ENCODE results near the gene PAQR4. TPM values are rescaled to one million over a fixed set of nuclear protein-coding genes. Genes with fewer than 3 reads are reported as not detected.

Gene PAQR4
- total RNA-seq, 2 donors from 2014 or later, result 2.5 to 5.4 TPM

DNA sequence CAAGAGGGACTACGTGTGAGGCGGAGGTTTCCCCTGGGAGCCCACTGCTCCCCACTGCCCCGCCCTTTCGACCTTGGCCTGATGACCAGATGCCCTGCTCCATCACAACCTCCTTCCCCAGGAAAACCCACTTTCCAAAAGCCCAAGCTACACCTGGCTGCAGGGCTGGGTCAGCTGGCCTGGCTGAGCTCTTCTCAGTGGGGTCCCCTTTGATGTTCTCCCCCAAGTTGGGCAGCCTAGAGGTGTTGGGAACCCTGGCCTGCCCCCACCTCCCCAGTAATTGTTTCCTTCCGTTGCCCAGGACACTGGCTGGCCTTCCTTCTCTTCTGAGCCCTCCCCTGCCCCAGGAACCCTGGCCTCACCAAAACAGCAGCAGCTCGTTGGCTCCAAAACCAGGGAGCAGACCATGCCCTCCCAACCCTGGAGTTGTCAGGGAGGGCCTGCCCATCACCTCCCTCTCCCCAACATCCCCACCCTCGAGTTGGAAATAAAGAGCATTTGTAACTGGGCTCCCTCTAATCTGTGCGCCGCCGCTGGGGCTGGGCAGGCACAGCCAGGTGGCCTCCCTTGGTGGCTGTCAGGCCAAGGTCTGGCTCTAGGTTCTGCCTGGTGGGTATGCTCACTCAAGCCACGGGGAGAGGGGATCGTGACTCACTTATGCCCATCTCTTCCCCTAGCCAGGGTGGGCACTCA lies 45.0 kb downstream of the PAQR4 start:
- intact Hi-C loops (cut with DNase I), result no loop called here
- no peak for DNase-seq (ENCODE audit: low spot score)

DNA sequence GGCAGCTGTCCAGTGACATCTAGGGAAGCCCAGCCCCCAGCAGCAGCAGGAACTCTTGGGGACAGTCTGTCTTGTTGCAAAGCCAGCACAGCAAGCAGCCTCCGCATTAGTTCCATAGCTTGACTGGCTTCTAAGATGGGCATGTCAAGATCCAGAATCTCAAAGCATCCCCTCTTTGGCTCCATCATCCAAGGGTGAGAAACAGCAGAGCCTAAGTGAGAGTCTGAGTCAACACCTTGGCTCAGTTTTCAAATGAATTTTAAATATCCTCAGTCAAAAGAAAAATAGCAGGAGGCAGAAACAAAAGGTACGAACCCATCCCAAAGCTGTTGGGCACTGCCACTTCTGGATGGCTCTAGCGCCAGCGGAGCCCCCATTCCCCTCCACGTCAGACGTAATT lies 45.8 kb downstream of the PAQR4 start:
- DNase-seq (ENCODE audit: low spot score), result no peak
- intact Hi-C loops (cut with DNase I), result no loop called here

DNA sequence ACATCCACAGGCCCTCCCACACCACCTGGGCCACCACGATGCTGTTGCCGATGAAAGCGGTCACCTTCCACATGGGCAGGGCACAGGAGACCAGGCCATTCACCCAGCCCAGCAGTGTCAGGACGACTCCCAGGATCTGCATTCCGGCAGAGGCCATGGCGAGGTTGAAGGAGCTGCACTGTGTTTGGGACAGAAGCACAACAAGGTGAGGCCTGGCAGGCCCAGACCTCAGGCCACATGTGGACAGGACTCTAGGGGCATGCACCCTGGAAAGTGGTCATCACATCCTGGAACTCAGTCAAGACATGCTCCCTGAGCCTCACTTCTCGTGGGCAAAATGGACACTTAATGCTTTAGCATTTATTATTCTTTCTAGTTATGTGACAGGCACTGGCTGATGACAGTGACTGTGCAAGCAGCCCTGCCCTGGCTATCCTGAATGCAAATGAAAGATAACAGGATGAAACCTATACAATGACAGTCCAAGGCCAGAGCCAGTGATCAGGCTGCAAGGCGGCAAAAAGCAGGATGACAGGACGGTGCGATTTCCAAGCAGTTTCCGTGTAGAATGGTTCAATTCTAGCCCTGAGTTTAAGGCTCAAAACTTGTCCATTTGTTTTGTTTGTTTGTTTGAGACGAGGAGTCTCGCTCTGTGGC lies 46.8 kb downstream of the PAQR4 start:
- no peak for DNase-seq (ENCODE audit: low spot score)
- intact Hi-C loops (cut with DNase I), result no loop called here

DNA sequence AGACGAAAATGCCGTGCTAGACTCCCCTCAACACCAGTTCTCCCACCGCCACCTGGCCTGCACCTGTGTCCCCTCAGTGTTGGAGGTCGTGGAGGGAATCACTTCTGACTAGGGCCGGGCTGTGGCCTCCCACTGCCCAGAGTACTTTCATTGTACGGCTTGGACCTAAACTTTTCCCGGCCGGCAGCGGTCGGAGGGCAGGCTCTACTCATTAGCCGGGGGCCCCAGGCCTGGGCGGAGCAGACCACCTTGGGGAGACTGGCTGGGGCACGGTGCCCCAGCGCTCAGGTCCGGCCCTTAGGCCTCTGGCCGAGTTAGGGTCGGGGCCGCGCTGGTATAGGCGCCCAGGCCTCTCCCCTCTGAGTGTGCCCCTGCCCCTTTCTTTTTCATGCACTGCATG lies 48.2 kb downstream of the PAQR4 start:
- no peak for DNase-seq (ENCODE audit: low spot score)
- intact Hi-C loops (cut with DNase I), result no loop called here

DNA sequence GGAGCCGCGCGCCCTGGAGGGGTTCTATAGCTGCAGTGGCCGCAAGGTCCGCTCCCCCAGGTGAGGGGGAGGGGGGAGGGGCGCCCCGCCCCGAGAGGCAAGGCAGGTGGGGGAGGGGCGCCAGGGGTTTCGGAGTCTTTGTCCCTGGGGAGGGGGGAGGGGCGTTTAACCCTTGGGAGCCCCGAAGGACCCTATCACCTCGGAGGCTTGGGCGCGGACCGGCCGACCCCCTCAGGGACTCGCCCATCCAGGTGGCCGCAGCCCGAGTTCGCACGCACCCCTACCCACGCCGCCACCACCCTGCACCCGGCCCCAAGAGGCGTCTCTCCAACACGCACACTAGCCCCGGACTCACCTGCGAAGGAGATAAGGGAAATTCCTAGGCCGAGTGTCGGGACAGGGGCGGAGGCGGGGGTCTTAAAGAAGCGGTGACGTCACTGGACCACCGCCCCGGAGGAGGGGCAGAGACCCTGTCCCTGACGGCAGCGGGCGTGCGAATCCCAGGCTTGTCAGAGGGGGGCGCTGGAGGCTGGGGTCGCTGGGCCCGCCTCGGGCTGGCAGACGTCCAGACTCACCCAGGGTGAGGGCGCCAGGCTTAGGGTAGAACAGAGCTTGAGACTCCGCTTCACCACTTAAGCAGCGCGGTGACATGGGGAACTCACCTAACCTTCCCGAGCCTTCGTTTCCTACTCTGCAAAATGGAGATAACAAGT lies 48.8 kb downstream of the PAQR4 start, which contains the start of gene CLDN6:
Gene CLDN6, minus strand, starts transcription at position 390 of the 713 bp plus-strand sequence. CDS start 2,162 bp downstream, outside the sequence.
- no peak for DNase-seq (ENCODE audit: low spot score)
- intact Hi-C loops (cut with DNase I), result no loop called here

DNA sequence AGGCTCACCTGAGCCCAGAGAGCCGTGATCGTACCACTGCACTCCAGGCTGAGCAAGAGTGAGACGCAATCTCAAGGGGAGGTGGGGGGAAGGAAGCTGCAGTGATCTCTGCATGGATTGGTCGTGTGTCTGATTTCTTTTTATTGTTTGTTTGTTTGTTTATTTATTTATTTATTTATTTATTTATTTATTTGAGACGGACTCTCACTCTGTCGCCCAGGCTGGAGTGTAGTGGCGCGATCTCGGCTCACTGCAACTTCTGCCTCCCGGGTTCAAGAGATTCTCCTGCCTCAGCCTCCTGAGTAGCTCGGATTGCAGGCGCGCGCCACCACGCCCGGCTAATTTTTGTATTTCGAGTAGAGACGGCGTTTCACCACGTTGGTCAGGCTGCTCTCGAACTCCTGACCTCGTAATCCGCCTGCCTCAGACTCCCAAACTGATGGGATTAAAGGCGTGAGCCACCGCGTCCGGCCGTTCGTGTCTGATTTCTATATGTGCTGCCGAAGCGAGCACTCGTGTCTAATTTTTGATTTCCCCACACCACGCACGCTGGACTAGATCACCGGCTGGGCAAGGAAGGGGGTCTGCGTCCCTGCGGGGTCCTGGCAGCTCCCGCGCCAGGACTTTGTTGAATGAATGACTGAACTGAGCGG lies 50.6 kb downstream of the PAQR4 start:
- intact Hi-C loops (cut with DNase I), result no loop called here

DNA sequence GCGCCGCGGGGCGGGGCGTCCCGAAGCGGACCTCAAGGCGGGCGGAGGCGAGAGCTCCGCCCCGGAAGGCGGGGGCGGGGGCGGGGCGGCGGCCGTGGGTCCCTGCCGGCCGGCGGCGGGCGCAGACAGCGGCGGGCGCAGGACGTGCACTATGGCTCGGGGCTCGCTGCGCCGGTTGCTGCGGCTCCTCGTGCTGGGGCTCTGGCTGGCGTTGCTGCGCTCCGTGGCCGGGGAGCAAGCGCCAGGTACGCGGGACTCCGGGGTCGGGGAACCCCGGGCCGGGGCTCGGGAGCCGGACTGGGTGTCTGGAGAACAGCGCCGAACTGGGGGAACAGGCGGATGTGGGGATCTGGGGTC lies 51.1 kb downstream of the PAQR4 start, which contains the start of gene TNFRSF12A:
Gene TNFRSF12A, plus strand, starts transcription at position 122 of the 357 bp plus-strand sequence. Its CDS starts 30 bp downstream, at position 152.
- DNase-seq (ENCODE audit: low spot score), result peak; percentile 95
- intact Hi-C loops (cut with DNase I), result no loop called here

More for the DNA sequence above, 50.6 kb downstream of the PAQR4 start:
- DNase-seq (ENCODE audit: low spot score), result no peak

DNA sequence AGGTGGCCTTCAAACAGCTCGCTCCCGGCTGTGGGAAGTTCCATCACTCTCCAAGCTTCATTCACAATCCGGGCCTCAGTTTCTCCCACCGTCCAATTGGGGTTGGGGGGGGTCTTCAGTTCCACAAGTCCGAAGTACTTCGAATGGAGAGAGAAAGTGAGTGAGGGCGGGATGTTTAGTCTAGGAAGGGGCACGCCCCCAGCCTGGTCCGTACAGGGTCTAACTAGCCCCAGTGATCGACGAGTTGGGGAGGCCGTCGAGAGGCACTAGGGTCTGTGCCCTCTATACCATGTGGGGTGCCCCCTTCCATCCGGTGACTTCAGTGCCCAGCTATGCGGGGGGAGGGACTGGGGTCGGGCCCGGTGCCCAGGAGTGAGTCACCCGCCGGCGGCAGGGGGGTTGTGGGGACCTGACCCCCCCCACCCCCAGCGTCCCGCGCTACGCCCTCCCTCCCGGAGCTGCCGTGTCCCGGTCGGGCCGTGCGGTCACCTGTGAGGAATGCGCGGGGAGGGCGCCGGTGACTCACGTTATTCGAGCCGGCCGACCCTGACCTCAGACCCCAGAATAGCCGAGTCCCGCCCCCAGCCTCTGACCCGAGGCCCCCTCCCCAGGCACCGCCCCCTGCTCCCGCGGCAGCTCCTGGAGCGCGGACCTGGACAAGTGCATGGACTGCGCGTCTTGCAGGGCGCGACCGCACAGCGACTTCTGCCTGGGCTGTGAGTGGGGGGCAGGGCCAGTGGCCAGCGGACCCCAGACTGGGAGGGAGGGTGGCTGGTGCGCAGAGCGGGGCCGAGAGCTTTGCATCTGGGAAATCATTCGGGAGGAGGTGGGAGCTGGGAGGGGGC lies 51.7 kb downstream of the PAQR4 start:
- peak; percentile 95 for DNase-seq (ENCODE audit: low spot score)
- intact Hi-C loops (cut with DNase I), result no loop called here

DNA sequence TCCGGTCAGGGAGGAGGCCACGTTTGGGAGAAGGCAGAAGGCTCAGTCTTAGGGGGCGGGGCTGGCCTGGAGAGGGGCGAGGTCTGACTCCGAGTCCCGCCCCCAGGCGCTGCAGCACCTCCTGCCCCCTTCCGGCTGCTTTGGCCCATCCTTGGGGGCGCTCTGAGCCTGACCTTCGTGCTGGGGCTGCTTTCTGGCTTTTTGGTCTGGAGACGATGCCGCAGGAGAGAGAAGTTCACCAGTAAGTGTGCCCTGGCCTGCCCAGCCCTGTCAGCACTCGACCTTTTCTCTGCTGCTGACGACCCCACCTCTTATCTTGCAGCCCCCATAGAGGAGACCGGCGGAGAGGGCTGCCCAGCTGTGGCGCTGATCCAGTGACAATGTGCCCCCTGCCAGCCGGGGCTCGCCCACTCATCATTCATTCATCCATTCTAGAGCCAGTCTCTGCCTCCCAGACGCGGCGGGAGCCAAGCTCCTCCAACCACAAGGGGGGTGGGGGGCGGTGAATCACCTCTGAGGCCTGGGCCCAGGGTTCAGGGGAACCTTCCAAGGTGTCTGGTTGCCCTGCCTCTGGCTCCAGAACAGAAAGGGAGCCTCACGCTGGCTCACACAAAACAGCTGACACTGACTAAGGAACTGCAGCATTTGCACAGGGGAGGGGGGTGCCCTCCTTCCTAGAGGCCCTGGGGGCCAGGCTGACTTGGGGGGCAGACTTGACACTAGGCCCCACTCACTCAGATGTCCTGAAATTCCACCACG lies 52.5 kb downstream of the PAQR4 start:
- DNase-seq (ENCODE audit: low spot score), result peak; percentile 94
- intact Hi-C loops (cut with DNase I), result no loop called here

DNA sequence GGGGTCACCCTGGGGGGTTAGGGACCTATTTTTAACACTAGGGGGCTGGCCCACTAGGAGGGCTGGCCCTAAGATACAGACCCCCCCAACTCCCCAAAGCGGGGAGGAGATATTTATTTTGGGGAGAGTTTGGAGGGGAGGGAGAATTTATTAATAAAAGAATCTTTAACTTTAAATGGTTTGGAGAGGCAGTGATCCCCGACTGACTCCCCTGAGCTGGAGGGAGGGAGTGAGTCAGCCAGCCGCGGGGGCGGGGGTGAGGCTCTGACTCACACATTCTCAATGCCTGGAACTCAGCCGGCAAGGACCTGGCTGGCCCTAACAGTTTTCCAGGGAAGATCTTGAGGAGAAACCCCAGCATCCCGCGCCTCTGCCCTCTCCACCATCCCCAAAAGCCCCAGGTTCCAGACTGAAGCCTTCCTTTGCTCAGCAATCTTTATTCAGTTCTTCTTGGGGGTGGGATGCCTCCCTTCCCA lies 53.1 kb downstream of the PAQR4 start:
- intact Hi-C loops (cut with DNase I), result no loop called here
- peak; percentile 98 for DNase-seq (ENCODE audit: low spot score)

DNA sequence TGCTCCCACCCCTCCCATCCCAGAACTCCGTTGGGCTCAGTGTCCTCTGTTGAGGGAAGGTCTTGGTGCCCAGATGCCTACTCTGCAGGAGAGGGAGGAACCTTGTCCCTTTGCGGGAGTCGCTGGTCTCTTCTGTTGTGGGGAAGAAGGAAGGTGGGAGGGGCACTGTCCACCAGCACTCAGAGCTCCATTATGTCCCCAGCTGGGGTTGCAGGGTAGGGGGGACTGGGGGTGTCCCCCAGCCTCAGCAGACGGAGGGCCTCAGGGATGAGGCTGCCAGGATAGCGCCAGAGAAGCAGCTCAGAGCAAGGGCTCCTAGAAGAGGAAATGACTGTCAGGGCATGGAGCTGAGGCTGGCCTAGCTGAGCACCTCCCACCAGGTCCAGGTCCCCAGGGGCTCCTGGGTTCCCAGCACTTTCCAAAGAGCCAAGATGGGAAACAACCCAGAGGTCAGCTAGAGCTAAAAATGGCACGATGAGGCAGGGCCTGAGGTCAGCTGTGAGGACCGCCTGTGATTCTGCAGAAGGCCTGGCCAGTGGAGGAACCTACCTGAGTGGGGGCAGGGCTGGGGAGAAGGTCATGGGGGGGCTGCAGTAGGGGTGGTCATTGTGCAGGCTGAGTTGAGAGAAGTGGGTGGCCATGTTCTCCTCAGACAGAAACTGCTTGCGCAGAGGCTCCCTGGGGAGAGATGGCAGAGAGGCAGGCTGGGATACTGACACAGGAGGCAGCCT lies 53.7 kb downstream of the PAQR4 start:
- DNase-seq (ENCODE audit: low spot score), result peak; percentile 88
- intact Hi-C loops (cut with DNase I), result no loop called here

Other genes with a start within 250 kb of the PAQR4 start
- gene PRSS27, start 249.1 kb upstream of the PAQR4 start, total RNA-seq, result 1 to 10 TPM in 1 of 2 donors, under 1 TPM in 1; 0.71 to 1.4 TPM
- gene SRRM2, start 216.7 kb upstream of the PAQR4 start, total RNA-seq, result 100 to 1,000 TPM; 320 to 360 TPM
- 100 to 1,000 TPM; 182 to 196 TPM for gene ELOB, start 192.1 kb upstream of the PAQR4 start, total RNA-seq
- gene PRSS33, start 181.8 kb upstream of the PAQR4 start, total RNA-seq, result not detected
- not detected for gene PRSS41, start 170.9 kb upstream of the PAQR4 start, total RNA-seq
- not detected for gene PRSS21, start 152.1 kb upstream of the PAQR4 start, total RNA-seq
- not detected for gene ZG16B, start 139.0 kb upstream of the PAQR4 start, total RNA-seq
- not detected for gene PRSS22, start 111.2 kb upstream of the PAQR4 start, total RNA-seq
- gene FLYWCH2, start 86.1 kb upstream of the PAQR4 start, total RNA-seq, result 10 to 100 TPM; 16.0 to 17.6 TPM
- gene FLYWCH1, start 57.4 kb upstream of the PAQR4 start, total RNA-seq, result 10 to 100 TPM; 31.0 to 37.7 TPM
- not detected for gene KREMEN2, start 5.1 kb upstream of the PAQR4 start, total RNA-seq
- 1 to 10 TPM in 1 of 2 donors, under 1 TPM in 1; 0.76 to 1.6 TPM for gene PKMYT1, start 11.1 kb downstream of the PAQR4 start, total RNA-seq
- not detected for gene CLDN9, start 43.6 kb downstream of the PAQR4 start, total RNA-seq
- gene CLDN6, start 48.8 kb downstream of the PAQR4 start, total RNA-seq, result not detected
- gene TNFRSF12A, start 51.0 kb downstream of the PAQR4 start, total RNA-seq, result 100 to 1,000 TPM in 1 of 2 donors, 10 to 100 TPM in 1; 67.1 to 156 TPM
- gene HCFC1R1, start 54.6 kb downstream of the PAQR4 start, total RNA-seq, result 100 to 1,000 TPM in 1 of 2 donors, 10 to 100 TPM in 1; 63.3 to 104 TPM
- gene THOC6, start 54.7 kb downstream of the PAQR4 start, total RNA-seq, result 10 to 100 TPM; 21.6 to 25.7 TPM
- gene BICDL2, start 67.6 kb downstream of the PAQR4 start, total RNA-seq, result under 1 TPM in 1 of 2 donors, not detected in 1; 0.10 TPM
- gene MMP25, start 77.2 kb downstream of the PAQR4 start, total RNA-seq, result 1 to 10 TPM; 4.7 to 5.6 TPM
- 10 to 100 TPM; 56.8 to 65.4 TPM for gene IL32, start 96.3 kb downstream of the PAQR4 start, total RNA-seq
- not detected for gene ZSCAN10, start 129.9 kb downstream of the PAQR4 start, total RNA-seq
- gene ZNF205, start 143.2 kb downstream of the PAQR4 start, total RNA-seq, result 1 to 10 TPM; 7.6 to 8.3 TPM
- gene ZNF213, start 165.7 kb downstream of the PAQR4 start, total RNA-seq, result 10 to 100 TPM in 1 of 2 donors, 1 to 10 TPM in 1; 8.3 to 10.2 TPM
- not detected for gene OR1F1, start 218.9 kb downstream of the PAQR4 start, total RNA-seq